Measurements from ENCODE around the gene KRT80.

GRCh38 chr12:52145228-52146088, 46.4 kb downstream of the KRT80 start:
- TF ChIP-seq CTCF (IDR thresholded peaks at IDR 0.05) (no peak), ZFX (IDR thresholded peaks at IDR 0.05; ENCODE audit: borderline replicate concordance) (no peak)

Measured in 22Rv1 (cell line).